C4-2B (cell line): ENCODE measurements around the gene ATAD1.

Experiments used
- CTCF ChIP-seq: fragments of 450-650 bp; conservative IDR thresholded peaks from 2 replicates; pipeline ENCODE4 v1.5.1; 2017; ENCODE audit warnings: mild to moderate bottlenecking
- ZFX ChIP-seq: fragments of 450-650 bp; IDR thresholded peaks from 2 replicates; pipeline ENCODE4 v1.6.1; 2017

- TF ChIP-seq CTCF (no peak), ZFX (no peak)
These were observed 12.1 kb upstream of the ATAD1 start for GRCh38 chr10:87829986-87830729.
